Testis (tissue), 3 donors: ENCODE results near the gene TSSK3. TPM values are rescaled to one million over a fixed set of nuclear protein-coding genes. Genes with fewer than 3 reads are reported as not detected.

Experiments used
- DNase-seq: peaks from one replicate; pipeline ENCODE4 v3.0.0-alpha.2; 2019
- H3K27ac ChIP-seq, 2 donors: fragments of 200-600 bp; sonication (generic); one replicate each; pipeline ENCODE4 v1.5.1; 2019
- H3K27me3 ChIP-seq: fragments of 200-600 bp; sonication (generic); one replicate; pipeline ENCODE4 v1.5.1; 2019
- H3K36me3 ChIP-seq: fragments of 200-600 bp; sonication (generic); one replicate; pipeline ENCODE4 v1.5.1; 2017; ENCODE audit warnings: low read depth; ENCODE audit errors: missing control alignments
- H3K4me1 ChIP-seq: fragments of 200-600 bp; sonication (generic); one replicate; pipeline ENCODE4 v1.5.1; 2019
- H3K4me3 ChIP-seq, 2 donors: fragments of 200-600 bp; sonication (generic); one replicate each; pipeline ENCODE4 v1.5.1; 2017 to 2019
- H3K9me3 ChIP-seq: fragments of 200-600 bp; sonication (generic); one replicate; pipeline ENCODE4 v1.5.1; 2017
- POLR2A ChIP-seq: fragments of 450-650 bp; IDR thresholded peaks from one replicate; pipeline ENCODE4 v1.6.1; 2017; ENCODE audit warnings: antibody characterized with exemption, mild to moderate bottlenecking, moderate library complexity
- WGBS, 2 donors: methylation state at CpG; one replicate each; pipeline ENCODE4 v1.1.5; 2018; 5-methylcytosine and 5-hydroxymethylcytosine counted together
- intact Hi-C: fragments of 100-400 bp; cut with DNase I; formaldehyde crosslinking; loops from one replicate; pipeline ENCODE4 v1.15.1; 2023; ENCODE audit warnings: low total_unique reads
- polyA plus RNA-seq: library from polyadenylated mRNA; stranded (reverse); fragments of 350-450 nt; fragmentation: Illumina TruSeq; extraction: RNeasy Lipid Tissue Mini Kit (QIAGEN cat#74804); gene quantifications from one replicate; pipeline ENCODE4 v1.2.3, GENCODE V29; 2014; ENCODE audit warnings: low read depth, low replicate concordance; ENCODE audit not compliant: insufficient read depth
- total RNA-seq, 2 donors: library from RNA; depleted of rRNA; stranded (reverse); fragments of >200 nt; gene quantifications; one replicate each; pipeline ENCODE4 v1.2.3, GENCODE V29; 2016
- TF ChIP-seq, protein P1 (sequence below), 3 experiments: fragments of 450-650 bp in 2 of 3; fragments of 200-600 bp in 1 of 3; sonication (generic) in 1 of 3; IDR thresholded peaks; one replicate each; pipeline ENCODE4 v1.5.1; 2016 to 2019; ENCODE audit warnings: antibody characterized with exemption in 3 of 3, mild to moderate bottlenecking in 2 of 3, moderate library complexity in 1 of 3

The TSSK3 gene
- total and polyA plus RNA-seq, 3 donors from 2014 or later, result 25.7 to 72.9 (median 55.6) TPM

DNA sequence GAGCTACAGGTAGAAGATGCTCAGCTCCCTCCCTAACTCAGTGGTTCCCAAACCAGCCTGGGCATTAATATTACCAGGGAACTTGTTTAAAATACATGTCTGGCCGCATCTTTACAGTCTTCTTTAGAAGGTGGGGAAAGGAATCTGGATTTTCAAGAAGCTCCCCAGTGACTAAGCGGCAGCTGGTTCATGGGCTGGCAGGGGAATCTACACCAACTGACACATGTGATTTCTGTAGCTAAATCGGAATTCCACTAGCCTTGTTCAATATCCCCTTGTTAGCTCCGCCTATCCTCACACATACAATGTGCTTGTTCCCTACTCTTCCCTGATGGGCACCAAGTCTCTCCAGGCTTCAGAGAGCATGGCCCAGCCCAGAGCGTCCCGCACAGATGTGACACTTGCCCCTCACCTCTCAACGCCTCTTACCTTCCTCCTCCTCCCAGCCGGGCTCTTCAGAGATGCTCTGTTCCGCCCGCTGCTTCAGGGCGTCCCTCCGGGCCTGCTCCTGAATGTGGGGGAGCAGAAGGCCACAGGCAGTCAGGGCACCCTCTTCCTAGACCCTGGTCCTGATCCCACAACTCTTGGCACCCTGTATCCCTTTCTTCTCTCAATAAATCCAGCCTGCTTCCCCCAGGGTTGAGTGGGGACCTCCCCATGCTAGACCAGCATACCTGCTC, 15.3 kb downstream of the TSSK3 start:
- 90 to 91% methylated on average over 12 of the region's 12 CpGs for WGBS, 2 donors
- H3K9me3 ChIP-seq, result no peaks in the 10 kb centered on the region
- no peaks in the 10 kb centered on the region for H3K36me3 ChIP-seq
- no peaks in the 10 kb centered on the region for H3K27me3 ChIP-seq
- TF ChIP-seq, protein P1, sequence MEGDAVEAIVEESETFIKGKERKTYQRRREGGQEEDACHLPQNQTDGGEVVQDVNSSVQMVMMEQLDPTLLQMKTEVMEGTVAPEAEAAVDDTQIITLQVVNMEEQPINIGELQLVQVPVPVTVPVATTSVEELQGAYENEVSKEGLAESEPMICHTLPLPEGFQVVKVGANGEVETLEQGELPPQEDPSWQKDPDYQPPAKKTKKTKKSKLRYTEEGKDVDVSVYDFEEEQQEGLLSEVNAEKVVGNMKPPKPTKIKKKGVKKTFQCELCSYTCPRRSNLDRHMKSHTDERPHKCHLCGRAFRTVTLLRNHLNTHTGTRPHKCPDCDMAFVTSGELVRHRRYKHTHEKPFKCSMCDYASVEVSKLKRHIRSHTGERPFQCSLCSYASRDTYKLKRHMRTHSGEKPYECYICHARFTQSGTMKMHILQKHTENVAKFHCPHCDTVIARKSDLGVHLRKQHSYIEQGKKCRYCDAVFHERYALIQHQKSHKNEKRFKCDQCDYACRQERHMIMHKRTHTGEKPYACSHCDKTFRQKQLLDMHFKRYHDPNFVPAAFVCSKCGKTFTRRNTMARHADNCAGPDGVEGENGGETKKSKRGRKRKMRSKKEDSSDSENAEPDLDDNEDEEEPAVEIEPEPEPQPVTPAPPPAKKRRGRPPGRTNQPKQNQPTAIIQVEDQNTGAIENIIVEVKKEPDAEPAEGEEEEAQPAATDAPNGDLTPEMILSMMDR (IDR thresholded peaks at IDR 0.05), result no peak
- TF ChIP-seq POLR2A, result no peak
- no peak for DNase-seq
- H3K4me1 ChIP-seq, result no peaks in the 10 kb centered on the region
- no peak overlapping the region for H3K4me3 ChIP-seq
- H3K27ac ChIP-seq, result no peak overlapping the region
- intact Hi-C loops, result no loop called here

DNA sequence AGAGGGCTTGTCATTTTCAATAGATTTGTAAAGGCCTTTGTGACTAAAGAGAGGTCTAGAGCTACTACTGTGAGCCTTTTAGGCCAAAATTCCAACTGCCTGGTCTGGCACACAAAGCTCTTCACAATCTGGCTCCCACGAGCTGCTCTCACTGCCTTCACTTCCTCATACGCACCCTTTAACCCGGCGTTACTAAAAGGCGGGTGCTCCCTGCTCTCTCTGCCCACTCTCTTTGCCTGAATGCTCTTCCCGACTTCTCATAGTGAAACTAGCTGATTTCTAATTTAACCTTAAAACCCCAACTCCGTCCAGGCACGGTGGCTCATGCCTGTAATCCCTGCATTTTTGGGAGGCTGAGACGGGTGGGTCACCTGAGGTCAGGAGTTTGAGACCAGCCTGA, 17.7 kb downstream of the TSSK3 start:
- intact Hi-C loops, result no loop called here
- no peaks in the 10 kb centered on the region for H3K36me3 ChIP-seq
- DNase-seq, result no peak
- H3K27me3 ChIP-seq, result no peaks in the 10 kb centered on the region
- no peaks in the 10 kb centered on the region for H3K9me3 ChIP-seq
- no peak overlapping the region for H3K27ac ChIP-seq
- H3K4me3 ChIP-seq, result no peak overlapping the region
- 91 to 94% methylated on average over 9 of the region's 9 CpGs for whole genome bisulfite sequencing, 2 donors
- no peak for TF ChIP-seq POLR2A
- TF ChIP-seq, protein P1 (IDR thresholded peaks at IDR 0.05), result no peak
- no peaks in the 10 kb centered on the region for H3K4me1 ChIP-seq

DNA sequence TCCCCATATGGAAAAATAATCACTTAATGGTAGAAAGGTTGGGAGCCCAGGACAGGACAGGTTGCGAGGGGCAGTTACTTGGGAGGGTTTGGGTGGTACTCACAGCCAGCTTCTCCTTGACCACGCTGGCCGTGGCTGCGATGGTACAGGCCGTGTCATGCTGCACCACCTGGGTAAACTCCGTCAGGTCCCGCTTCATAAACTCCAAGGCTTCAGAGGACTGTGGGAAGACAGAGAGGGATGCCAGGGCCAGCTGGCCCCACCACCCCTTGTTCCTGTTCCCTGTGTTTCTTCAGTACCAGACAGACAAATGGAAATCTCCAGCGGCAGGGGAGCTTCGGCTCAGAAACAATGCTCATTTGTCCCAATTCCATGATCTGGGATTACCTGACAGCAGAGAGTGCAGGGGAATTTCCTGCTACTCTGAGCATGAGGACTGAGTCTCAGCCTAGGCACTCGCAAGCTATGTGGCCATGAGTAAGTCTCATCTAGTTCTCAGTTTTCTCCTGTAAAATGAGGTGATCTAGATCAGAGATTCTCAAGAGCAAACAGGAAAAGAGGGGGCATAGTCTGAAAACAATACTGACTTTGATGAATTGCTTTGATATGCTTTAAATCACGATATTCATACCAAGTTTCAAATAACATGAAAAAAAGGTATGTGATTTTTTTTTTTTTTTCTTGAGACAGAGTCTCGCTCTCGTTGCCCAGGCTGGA, 24.5 kb downstream of the TSSK3 start:
- no peak overlapping the region for H3K4me3 ChIP-seq
- DNase-seq, result no peak
- H3K36me3 ChIP-seq, result no peaks in the 10 kb centered on the region
- H3K27ac ChIP-seq, result no peak overlapping the region
- H3K9me3 ChIP-seq, result no peaks in the 10 kb centered on the region
- intact Hi-C loops, result no loop called here
- H3K4me1 ChIP-seq, result peaks cover 8% of the 10 kb centered on the region
- TF ChIP-seq POLR2A, result no peak
- TF ChIP-seq, protein P1 (IDR thresholded peaks at IDR 0.05), result no peak
- WGBS, 2 donors, result 88 to 90% methylated on average over 13 of the region's 13 CpGs
- no peaks in the 10 kb centered on the region for H3K27me3 ChIP-seq

DNA sequence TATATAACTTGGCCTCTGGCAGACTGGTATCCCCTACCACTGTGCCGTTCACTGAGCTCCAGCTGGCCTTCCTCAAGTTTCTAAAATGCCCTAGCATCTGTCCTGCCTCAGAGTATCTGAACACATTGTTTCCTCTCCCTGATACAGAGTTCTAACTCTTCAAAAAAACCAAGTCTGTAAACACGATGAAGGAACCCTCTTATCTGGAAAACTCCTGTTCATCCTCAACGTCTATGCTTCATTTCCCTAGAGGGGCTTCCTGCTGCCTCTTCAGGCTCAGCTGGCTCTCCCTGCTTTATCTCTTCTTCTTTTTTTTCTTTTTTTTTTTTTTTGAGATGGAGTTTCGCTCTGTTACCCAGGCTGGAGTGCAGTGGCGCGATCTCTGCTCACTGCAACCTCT, 26.3 kb downstream of the TSSK3 start:
- intact Hi-C loops, result no loop called here
- no peak for TF ChIP-seq POLR2A
- TF ChIP-seq, protein P1 (IDR thresholded peaks at IDR 0.05), result no peak

More for the DNA sequence above, 26.3 kb downstream of the TSSK3 start:
- DNase-seq, result no peak
- Histone ChIP-seq H3K27me3 (no peaks in the 10 kb centered on the region), H3K27ac (no peak overlapping the region), H3K4me3 (no peak overlapping the region), H3K4me1 (peaks cover 26% of the 10 kb centered on the region), H3K9me3 (no peaks in the 10 kb centered on the region), H3K36me3 (no peaks in the 10 kb centered on the region)
- WGBS, 2 donors, result 65 to 71% methylated on average over 6 of the region's 6 CpGs
